CD8-positive, alpha-beta memory T cell (primary cell): ENCODE results near the gene SIRPB1. TPM values are rescaled to one million over a fixed set of nuclear protein-coding genes. Genes with fewer than 3 reads are reported as not detected.
"Not testable (repeated sequence)": the region's sequence is repeated elsewhere in the genome, so short reads cannot be mapped to it uniquely, and the experiment has no call there.

ENCODE experiments used
- CTCF ChIA-PET: fragments of 350-600 bp; sonication (Branson Sonifier 250); formaldehyde crosslinking; loops from one replicate; lab custom pipeline; 2021; ENCODE audit warnings: antibody characterized with exemption; lab: Charles Lee
- POLR2A ChIA-PET: fragments of 350-600 bp; sonication (Branson Sonifier 250); formaldehyde crosslinking; loops from one replicate; lab custom pipeline; 2021; ENCODE audit warnings: antibody characterized with exemption; lab: Charles Lee
- DNase-seq, 5 donors: peaks; one replicate each; pipeline versions ENCODE4 v3.0.0 to v3.0.0-alpha.2; 2020 to 2022; ENCODE audit warnings: mixed read lengths in 1 of 5
- H3K27ac ChIP-seq: one replicate; pipeline ENCODE4 v1.7.0; 2013; ENCODE audit warnings: low read depth, mild to moderate bottlenecking, low read length, moderate library complexity
- H3K27me3 ChIP-seq: 2 replicates; pipeline ENCODE4 v1.7.0; 2013; ENCODE audit warnings: low read length, mild to moderate bottlenecking; ENCODE audit not compliant: insufficient read depth, poor library complexity, severe bottlenecking
- H3K36me3 ChIP-seq: 2 replicates; pipeline ENCODE4 v1.7.0; 2013; ENCODE audit warnings: mild to moderate bottlenecking, low read length, moderate library complexity; ENCODE audit not compliant: insufficient read depth
- H3K4me1 ChIP-seq: 2 replicates; pipeline ENCODE4 v1.7.0; 2013; ENCODE audit warnings: mild to moderate bottlenecking, low read length, moderate library complexity; ENCODE audit not compliant: insufficient read depth
- H3K4me3 ChIP-seq: 2 replicates; pipeline ENCODE4 v1.7.0; 2013; ENCODE audit warnings: mild to moderate bottlenecking, low read length
- H3K9me3 ChIP-seq: 2 replicates; pipeline ENCODE4 v1.7.0; 2013; ENCODE audit warnings: mild to moderate bottlenecking, low read length
- H3K27ac Mint-ChIP-seq, 8 donors: one replicate each; pipeline ENCODE4 v1.8.0; 2020 to 2021; ENCODE audit warnings: mixed read lengths in 8 of 8, mild to moderate bottlenecking in 6 of 8, inconsistent platforms in 3 of 8, moderate library complexity in 3 of 8
- H3K27me3 Mint-ChIP-seq, 2 donors: one replicate each; pipeline ENCODE4 v1.8.0; 2020 to 2021; ENCODE audit warnings: mixed read lengths in 2 of 2, mild to moderate bottlenecking in 1 of 2, moderate library complexity in 1 of 2
- H3K36me3 Mint-ChIP-seq, 3 donors: one replicate each; pipeline ENCODE4 v1.8.0; 2020 to 2021; ENCODE audit warnings: mixed read lengths in 3 of 3, inconsistent platforms in 1 of 3, mild to moderate bottlenecking in 1 of 3
- H3K4me1 Mint-ChIP-seq, 3 donors: one replicate each; pipeline ENCODE4 v1.8.0; 2020 to 2021; ENCODE audit warnings: mixed read lengths in 3 of 3, inconsistent platforms in 1 of 3, mild to moderate bottlenecking in 1 of 3
- H3K4me3 Mint-ChIP-seq, 7 donors: one replicate each; pipeline ENCODE4 v1.8.0; 2020 to 2021; ENCODE audit warnings: mixed read lengths in 7 of 7, mild to moderate bottlenecking in 6 of 7, moderate library complexity in 4 of 7, inconsistent platforms in 2 of 7
- H3K9me3 Mint-ChIP-seq, 5 donors: one replicate each; pipeline ENCODE4 v1.8.0; 2020 to 2022; ENCODE audit warnings: mixed read lengths in 5 of 5, mild to moderate bottlenecking in 3 of 5, moderate library complexity in 2 of 5, inconsistent platforms in 1 of 5
- polyA plus RNA-seq: library from polyadenylated mRNA; unstranded; fragments of 300-500 nt; fragmentation: Illumina TruSeq; gene quantifications from one replicate; pipeline ENCODE4 v1.2.3, GENCODE V29; 2021
- total RNA-seq, 2 experiments: library from RNA; stranded (reverse); gene quantifications; one replicate each; pipeline ENCODE4 v1.2.3, GENCODE V29; 2021

SIRPB1 gene
- total and polyA plus RNA-seq, 3 experiments from 2014 or later = 0.93 to 2.3 (median 1.5) TPM

DNA sequence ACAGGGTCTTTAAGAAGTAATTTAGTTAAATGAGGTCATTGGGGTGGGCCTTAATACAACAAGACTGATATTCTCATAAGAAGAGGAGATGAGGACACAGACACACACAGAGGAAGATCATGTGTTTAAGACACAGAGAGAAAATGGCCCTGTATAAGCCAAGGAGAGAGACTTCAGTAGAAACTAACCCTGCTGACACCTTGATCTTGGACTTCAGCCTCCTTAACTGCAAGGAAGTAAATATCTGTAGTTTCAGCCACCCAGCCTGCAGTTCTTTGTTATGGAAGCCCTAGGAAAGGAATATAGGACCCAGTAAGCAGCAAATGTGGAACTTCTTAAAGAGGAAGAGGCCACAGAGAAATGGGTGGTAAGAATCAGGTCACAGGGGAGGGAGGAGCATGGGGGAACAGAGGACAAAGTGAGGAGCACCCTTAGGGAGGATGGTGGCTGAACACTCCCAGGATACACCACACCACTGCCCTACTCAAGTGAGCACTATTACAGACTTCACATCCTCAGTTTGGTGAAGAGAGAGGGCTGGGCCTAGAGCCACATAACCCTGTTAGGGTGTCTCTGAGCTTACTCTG lies 762 bp downstream of the SIRPB1 start:
- H3K9me3 ChIP-seq = no peaks in the 10 kb centered on the region
- ChIA-PET CTCF (no interaction called here), POLR2A (no interaction called here)
- H3K36me3 ChIP-seq = no peaks in the 10 kb centered on the region
- peak overlapping the region in 2 of 8 donors; percentile 29 to 32 for H3K27ac Mint-ChIP-seq
- no peaks in the 10 kb centered on the region for H3K27me3 ChIP-seq
- H3K4me1 Mint-ChIP-seq = peaks cover 48 to 55% (median 49%) of the 10 kb centered on the region in 3 donors
- no peak for DNase-seq
- H3K4me3 Mint-ChIP-seq = peak overlapping the region in 1 of 7 donors; percentile 36
- H3K9me3 Mint-ChIP-seq = no peaks in the 10 kb centered on the region
- H3K4me3 ChIP-seq = no peak overlapping the region
- H3K4me1 ChIP-seq = peaks cover 37% of the 10 kb centered on the region
- no peak overlapping the region for H3K27ac ChIP-seq
- H3K27me3 Mint-ChIP-seq = no peaks in the 10 kb centered on the region
- peaks cover 2 to 19% (median 12%) of the 10 kb centered on the region in 3 donors for H3K36me3 Mint-ChIP-seq

GRCh38 chr20:1618479-1618878 lies 1.3 kb downstream of the SIRPB1 start:
- CTCF ChIA-PET = interaction anchor here (0.7 kb wide), 1 partner anchor 159 kb away, joined by 3 read pairs; no protein-coding TSS in a partner anchor
- peaks cover 45 to 51% (median 46%) of the 10 kb centered on the region in 3 donors for H3K4me1 Mint-ChIP-seq
- H3K4me3 ChIP-seq = no peak overlapping the region
- POLR2A ChIA-PET = no interaction called here
- peaks cover 2 to 19% (median 12%) of the 10 kb centered on the region in 3 donors for H3K36me3 Mint-ChIP-seq
- no peak for DNase-seq
- no peaks in the 10 kb centered on the region for H3K36me3 ChIP-seq
- H3K27me3 ChIP-seq = no peaks in the 10 kb centered on the region
- H3K9me3 Mint-ChIP-seq = no peaks in the 10 kb centered on the region
- H3K27me3 Mint-ChIP-seq = no peaks in the 10 kb centered on the region
- H3K27ac ChIP-seq = no peak overlapping the region
- peak overlapping the region in 1 of 7 donors; percentile 5 for H3K4me3 Mint-ChIP-seq
- H3K27ac Mint-ChIP-seq = no peak overlapping the region
- no peaks in the 10 kb centered on the region for H3K9me3 ChIP-seq
- peaks cover 37% of the 10 kb centered on the region for H3K4me1 ChIP-seq

DNA sequence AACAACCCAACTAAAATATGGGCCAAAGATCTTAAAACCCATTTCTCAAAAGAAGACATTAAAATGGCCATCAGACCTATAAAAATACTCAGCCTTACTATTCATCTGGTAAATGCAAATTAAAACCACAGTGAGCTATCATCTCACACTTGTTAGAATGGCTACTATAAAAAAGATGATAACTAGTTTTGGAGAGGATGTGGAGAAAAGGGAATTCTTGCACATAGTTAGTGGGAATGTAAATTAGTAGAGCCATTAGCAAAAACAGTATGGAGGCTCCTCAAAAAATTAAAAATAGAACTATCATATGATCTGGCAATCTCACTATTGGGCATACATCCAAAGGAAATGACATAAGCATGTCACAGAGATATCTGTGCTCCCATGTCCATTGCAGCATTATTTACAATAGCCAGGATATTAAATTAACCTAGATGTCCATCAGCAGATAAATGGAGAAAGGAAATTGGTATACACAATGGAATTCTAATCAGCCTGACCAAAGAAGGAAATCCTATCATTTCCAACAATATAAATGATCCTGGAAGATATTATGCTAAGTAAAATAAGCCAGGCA lies 2.9 kb downstream of the SIRPB1 start:
- no peak overlapping the region for H3K4me3 ChIP-seq
- no peaks in the 10 kb centered on the region for H3K36me3 ChIP-seq
- no peak overlapping the region for H3K4me3 Mint-ChIP-seq
- DNase-seq = no peak
- POLR2A ChIA-PET = no interaction called here
- H3K9me3 Mint-ChIP-seq = no peaks in the 10 kb centered on the region
- no peaks in the 10 kb centered on the region for H3K27me3 ChIP-seq
- CTCF ChIA-PET = no interaction called here
- H3K4me1 ChIP-seq = peaks cover 24% of the 10 kb centered on the region
- no peaks in the 10 kb centered on the region for H3K27me3 Mint-ChIP-seq
- H3K36me3 Mint-ChIP-seq = peaks cover 2 to 21% (median 12%) of the 10 kb centered on the region in 3 donors
- peak overlapping the region in 1 of 8 donors; percentile 36 for H3K27ac Mint-ChIP-seq
- H3K27ac ChIP-seq = no peak overlapping the region
- H3K9me3 ChIP-seq = no peaks in the 10 kb centered on the region
- H3K4me1 Mint-ChIP-seq = peaks cover 30 to 37% (median 32%) of the 10 kb centered on the region in 3 donors

DNA sequence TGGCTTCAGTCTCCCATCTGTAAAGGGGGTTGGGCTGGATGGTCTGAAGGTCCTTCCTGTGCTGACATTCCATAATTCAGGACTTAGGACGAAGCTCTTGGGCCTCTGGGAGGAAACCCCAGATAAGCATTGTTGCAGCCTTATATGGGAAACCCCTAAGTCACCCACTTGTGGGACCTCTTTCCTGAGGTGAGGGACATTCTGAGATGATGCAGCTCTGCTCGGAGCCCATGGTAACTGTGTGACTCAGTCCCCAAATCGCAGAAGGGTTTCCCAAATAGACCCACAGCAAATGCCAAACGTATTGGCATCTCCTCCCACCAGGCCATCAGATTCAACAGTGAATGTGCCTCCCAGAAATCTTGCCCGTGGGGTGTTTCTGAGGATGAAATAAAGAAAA lies 9.4 kb downstream of the SIRPB1 start:
- H3K27me3 ChIP-seq, H3K4me3 Mint-ChIP-seq, DNase-seq, H3K27ac Mint-ChIP-seq, H3K36me3 ChIP-seq, H3K4me1 Mint-ChIP-seq, H3K4me3 ChIP-seq, H3K27me3 Mint-ChIP-seq, POLR2A ChIA-PET, H3K9me3 Mint-ChIP-seq, H3K27ac ChIP-seq, H3K4me1 ChIP-seq, H3K9me3 ChIP-seq: not testable (repeated sequence)
- peaks cover 0 to 11% (median 2%) of the 10 kb centered on the region in 3 donors for H3K36me3 Mint-ChIP-seq
- CTCF ChIA-PET = interaction anchor here (1.3 kb wide), 1 partner anchor 124 kb away, joined by 6 read pairs; no protein-coding TSS in a partner anchor

DNA sequence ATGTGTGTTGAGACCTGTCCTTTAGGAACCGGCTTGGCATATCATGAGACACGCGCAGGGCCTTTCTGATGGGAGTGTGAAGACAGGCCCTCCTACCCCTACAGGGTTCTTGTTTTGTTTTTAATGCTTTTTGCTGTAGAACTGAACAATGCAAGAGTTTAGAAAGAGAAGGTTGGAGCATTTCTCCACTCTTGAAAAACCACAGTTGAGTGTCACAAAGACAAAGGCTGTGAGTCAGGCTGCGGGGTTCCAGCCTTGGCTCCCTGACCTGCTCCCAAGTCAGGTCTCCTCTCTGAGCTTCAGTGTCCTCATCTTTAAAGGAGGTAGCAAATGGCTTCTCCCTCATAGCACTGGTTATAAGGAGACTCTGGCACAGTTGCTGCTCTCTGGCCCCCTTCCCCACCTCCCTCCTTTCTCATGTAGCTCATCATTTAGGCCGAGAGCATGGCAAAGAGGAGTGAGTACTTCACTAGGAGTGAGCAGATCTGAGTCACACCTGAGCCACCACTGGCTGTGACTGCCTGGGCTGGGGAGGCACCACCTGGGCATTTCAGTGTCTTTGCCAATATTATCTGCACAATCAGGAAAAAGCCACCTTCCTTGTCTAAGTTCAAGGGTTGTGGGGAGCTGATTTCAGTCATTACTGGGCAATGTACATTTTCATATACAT lies 11.0 kb downstream of the SIRPB1 start:
- H3K9me3 ChIP-seq, H3K4me1 Mint-ChIP-seq, H3K36me3 ChIP-seq, H3K27ac ChIP-seq, H3K9me3 Mint-ChIP-seq, H3K4me3 ChIP-seq, H3K27ac Mint-ChIP-seq, DNase-seq, H3K4me3 Mint-ChIP-seq, H3K4me1 ChIP-seq, H3K27me3 Mint-ChIP-seq, H3K27me3 ChIP-seq, CTCF ChIA-PET, POLR2A ChIA-PET: not testable (repeated sequence)
- peaks cover 0 to 11% (median 0%) of the 10 kb centered on the region in 3 donors for H3K36me3 Mint-ChIP-seq

GRCh38 chr20:1600736-1601135 lies 19.1 kb downstream of the SIRPB1 start:
- Mint-ChIP-seq H3K36me3 (peaks cover 0 to 33% (median 0%) of the 10 kb centered on the region in 3 donors), H3K9me3 (no peaks in the 10 kb centered on the region), H3K4me3 (no peak overlapping the region), H3K27ac (no peak overlapping the region), H3K27me3 (no peaks in the 10 kb centered on the region), H3K4me1 (no peaks in the 10 kb centered on the region)
- H3K4me1 ChIP-seq = no peaks in the 10 kb centered on the region
- H3K9me3 ChIP-seq = no peaks in the 10 kb centered on the region
- H3K36me3 ChIP-seq = no peaks in the 10 kb centered on the region
- H3K27ac ChIP-seq = no peak overlapping the region
- no peak overlapping the region for H3K4me3 ChIP-seq
- ChIA-PET POLR2A (no interaction called here), CTCF (no interaction called here)
- no peaks in the 10 kb centered on the region for H3K27me3 ChIP-seq
- no peak for DNase-seq

DNA sequence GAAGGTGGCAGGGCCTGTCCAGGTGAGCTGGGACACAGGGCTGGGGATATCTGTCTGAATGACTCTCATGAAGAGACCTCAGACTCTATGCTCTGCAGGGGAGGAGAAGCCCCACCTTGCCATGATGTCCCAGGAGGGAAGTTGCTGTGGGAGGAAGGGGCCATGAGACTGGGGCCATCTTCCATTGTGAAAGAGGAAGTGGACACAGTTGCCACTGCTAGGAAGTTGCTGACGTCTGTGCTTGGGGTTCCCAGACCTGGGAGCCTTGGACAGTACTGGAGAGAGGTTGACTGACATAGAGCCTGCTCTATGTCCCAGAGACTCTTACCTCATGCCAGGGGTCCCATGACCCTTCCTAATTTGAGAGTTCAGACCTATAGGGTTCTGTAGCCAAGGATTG lies 24.5 kb downstream of the SIRPB1 start:
- Mint-ChIP-seq H3K27ac (peak overlapping the region in 1 of 8 donors; percentile 78), H3K9me3 (no peaks in the 10 kb centered on the region), H3K27me3 (no peaks in the 10 kb centered on the region), H3K36me3 (peaks cover 0 to 18% (median 3%) of the 10 kb centered on the region in 3 donors), H3K4me1 (no peaks in the 10 kb centered on the region), H3K4me3 (no peak overlapping the region)
- no peaks in the 10 kb centered on the region for H3K36me3 ChIP-seq
- no peak for DNase-seq
- ChIA-PET POLR2A (no interaction called here), CTCF (no interaction called here)
- no peak overlapping the region for H3K4me3 ChIP-seq
- H3K9me3 ChIP-seq = no peaks in the 10 kb centered on the region
- no peaks in the 10 kb centered on the region for H3K4me1 ChIP-seq
- H3K27ac ChIP-seq = no peak overlapping the region
- no peaks in the 10 kb centered on the region for H3K27me3 ChIP-seq
